Activated CD4-positive, alpha-beta T cell treated with anti-CD3 and anti-CD28 coated beads for 36 hours (primary cell): ENCODE data around the gene CCL15. TPM values are rescaled to one million over a fixed set of nuclear protein-coding genes. Genes with fewer than 3 reads are reported as not detected.

Source experiments
- ATAC-seq: fragments of 200-7000 bp; cut with Tn5 transposase; one replicate; pipeline ENCODE4 v1.10.0; 2021; ENCODE audit warnings: mild to moderate bottlenecking, moderate library complexity
- CTCF ChIA-PET: fragments of 350-600 bp; sonication (Branson Sonifier 250); formaldehyde crosslinking; loops from one replicate; lab custom pipeline; 2021; ENCODE audit warnings: antibody characterized with exemption; lab: Charles Lee
- POLR2A ChIA-PET: fragments of 350-600 bp; sonication (Branson Sonifier 250); formaldehyde crosslinking; loops from one replicate; lab custom pipeline; 2021; ENCODE audit warnings: antibody characterized with exemption, inconsistent platforms; lab: Charles Lee
- DNase-seq: peaks from one replicate; pipeline ENCODE4 v3.0.0-alpha.2; 2020
- H3K27ac Mint-ChIP-seq: one replicate; pipeline ENCODE4 v1.8.0; 2021; ENCODE audit warnings: mixed read lengths
- H3K27me3 Mint-ChIP-seq: one replicate; pipeline ENCODE4 v1.8.0; 2021; ENCODE audit warnings: mixed read lengths
- H3K36me3 Mint-ChIP-seq: one replicate; pipeline ENCODE4 v1.8.0; 2021; ENCODE audit warnings: low read depth, mixed read lengths
- H3K4me1 Mint-ChIP-seq: one replicate; pipeline ENCODE4 v1.8.0; 2021; ENCODE audit warnings: mixed read lengths
- H3K4me3 Mint-ChIP-seq: one replicate; pipeline ENCODE4 v1.8.0; 2021; ENCODE audit warnings: mild to moderate bottlenecking, moderate library complexity, mixed read lengths
- H3K9me3 Mint-ChIP-seq: one replicate; pipeline ENCODE4 v1.8.0; 2021; ENCODE audit warnings: low read depth, mixed read lengths
- intact Hi-C, 2 experiments: fragments of 100-400 bp; cut with DNase I in 1 of 2; cut with micrococcal nuclease in 1 of 2; formaldehyde crosslinking; loops; one replicate each; pipeline versions ENCODE4 v1.14.2 to v1.15.1; 2022 to 2024; cut with DNase I, micrococcal nuclease
- total RNA-seq, 2 experiments: library from RNA; stranded (reverse); gene quantifications; one replicate each; pipeline ENCODE4 v1.2.3, GENCODE V29; 2021

Gene CCL15
- not detected for total RNA-seq

- H3K4me3 Mint-ChIP-seq: no peak within 1 kb of the TSS
- H3K9me3 Mint-ChIP-seq: no peaks in the 10 kb centered on the region
- H3K36me3 Mint-ChIP-seq: no peaks in the 10 kb centered on the region
- DNase-seq (no peak), ATAC-seq (no peak)
- POLR2A ChIA-PET: no interaction called here
- peaks cover 2% of the 10 kb centered on the region for H3K27me3 Mint-ChIP-seq
- intact Hi-C loops: no loop called here
- H3K27ac Mint-ChIP-seq: no peak within 1 kb of the TSS
- CTCF ChIA-PET: no interaction called here
- peaks cover 3% of the 10 kb centered on the region for H3K4me1 Mint-ChIP-seq
Measured at GRCh38 chr17:36001110-36001771, at the start of gene CCL15. TSS of gene CCL15 (minus strand) at chr17:36001553. CDS start at chr17:36001492, 61 bp downstream.

- ChIA-PET POLR2A (no interaction called here), CTCF (interaction anchor here (1.5 kb wide), 1 partner anchor 23 kb away, joined by 5 read pairs; no protein-coding TSS in a partner anchor)
- no peak for DNase-seq
Measured at GRCh38 chr17:36049643-36050042, 48.3 kb upstream of the CCL15 start.

GRCh38 chr17:36048066-36048465 is 46.7 kb upstream of the CCL15 start:
- no peak overlapping the region for H3K4me3 Mint-ChIP-seq
- peaks cover 5% of the 10 kb centered on the region for H3K36me3 Mint-ChIP-seq
- DNase-seq (no peak), ATAC-seq (no peak)
- ChIA-PET CTCF (interaction anchor here (1.5 kb wide), 1 partner anchor 24 kb away, joined by 5 read pairs; no protein-coding TSS in a partner anchor), POLR2A (no interaction called here)
- no peak overlapping the region for H3K27ac Mint-ChIP-seq
- H3K9me3 Mint-ChIP-seq: peaks cover 18% of the 10 kb centered on the region
- intact Hi-C loops: no loop called here
- no peaks in the 10 kb centered on the region for H3K4me1 Mint-ChIP-seq
- peaks cover 36% of the 10 kb centered on the region for H3K27me3 Mint-ChIP-seq

More at GRCh38 chr17:36049643-36050042, 48.3 kb upstream of the CCL15 start:
- intact Hi-C loops: no loop called here
- Mint-ChIP-seq H3K27ac (no peak overlapping the region), H3K9me3 (peaks cover 18% of the 10 kb centered on the region), H3K36me3 (peaks cover 5% of the 10 kb centered on the region), H3K4me3 (no peak overlapping the region), H3K4me1 (no peaks in the 10 kb centered on the region), H3K27me3 (peaks cover 33% of the 10 kb centered on the region)
- ATAC-seq: no peak

- ChIA-PET CTCF (interaction anchor here (0.9 kb wide), 1 partner anchor 37 kb away, joined by 3 read pairs; no protein-coding TSS in a partner anchor), POLR2A (no interaction called here)
- Mint-ChIP-seq H3K9me3 (no peaks in the 10 kb centered on the region), H3K4me1 (peaks cover 2% of the 10 kb centered on the region), H3K36me3 (no peaks in the 10 kb centered on the region), H3K27me3 (peaks cover 22% of the 10 kb centered on the region), H3K27ac (no peak overlapping the region), H3K4me3 (no peak overlapping the region)
- intact Hi-C loops: no loop called here
- DNase-seq (no peak), ATAC-seq (no peak)
Measured at GRCh38 chr17:36036235-36036634, 34.9 kb upstream of the CCL15 start.

- no peak overlapping the region for H3K4me3 Mint-ChIP-seq
- no peak for DNase-seq
- ChIA-PET POLR2A (no interaction called here), CTCF (no interaction called here)
- H3K4me1 Mint-ChIP-seq: no peaks in the 10 kb centered on the region
- intact Hi-C loops: no loop called here
- no peak overlapping the region for H3K27ac Mint-ChIP-seq
- peaks cover 24% of the 10 kb centered on the region for H3K27me3 Mint-ChIP-seq
- ATAC-seq: no peak
- H3K36me3 Mint-ChIP-seq: no peaks in the 10 kb centered on the region
- H3K9me3 Mint-ChIP-seq: no peaks in the 10 kb centered on the region
Measured at GRCh38 chr17:36034127-36034526, 32.8 kb upstream of the CCL15 start.

- intact Hi-C loops: no loop called here
- H3K4me3 Mint-ChIP-seq: no peak overlapping the region
- peaks cover 29% of the 10 kb centered on the region for H3K27me3 Mint-ChIP-seq
Measured at GRCh38 chr17:36030956-36031355, 29.6 kb upstream of the CCL15 start.

GRCh38 chr17:36027761-36028160 is 26.4 kb upstream of the CCL15 start:
- POLR2A ChIA-PET: no interaction called here
- H3K9me3 Mint-ChIP-seq: no peaks in the 10 kb centered on the region
- no peak overlapping the region for H3K27ac Mint-ChIP-seq
- no peaks in the 10 kb centered on the region for H3K4me1 Mint-ChIP-seq
- no peak for DNase-seq
- H3K4me3 Mint-ChIP-seq: no peak overlapping the region
- intact Hi-C loops: no loop called here
- H3K36me3 Mint-ChIP-seq: no peaks in the 10 kb centered on the region
- peaks cover 30% of the 10 kb centered on the region for H3K27me3 Mint-ChIP-seq
- CTCF ChIA-PET: interaction anchor here (0.6 to 2.2 kb wide), 3 partner anchors 12 to 45 kb away, joined by 3 to 6 read pairs (median 3); no protein-coding TSS in a partner anchor
- no peak for ATAC-seq

More at GRCh38 chr17:36030956-36031355, 29.6 kb upstream of the CCL15 start:
- H3K27ac Mint-ChIP-seq: no peak overlapping the region
- H3K36me3 Mint-ChIP-seq: no peaks in the 10 kb centered on the region
- CTCF ChIA-PET: no interaction called here
- H3K9me3 Mint-ChIP-seq: no peaks in the 10 kb centered on the region
- ATAC-seq: no peak
- no peak for DNase-seq
- POLR2A ChIA-PET: no interaction called here
- H3K4me1 Mint-ChIP-seq: no peaks in the 10 kb centered on the region

- H3K4me3 Mint-ChIP-seq: no peak overlapping the region
- no peaks in the 10 kb centered on the region for H3K4me1 Mint-ChIP-seq
- ChIA-PET POLR2A (no interaction called here), CTCF (no interaction called here)
- H3K27me3 Mint-ChIP-seq: peaks cover 34% of the 10 kb centered on the region
- H3K36me3 Mint-ChIP-seq: no peaks in the 10 kb centered on the region
- no peak for DNase-seq
- H3K9me3 Mint-ChIP-seq: no peaks in the 10 kb centered on the region
- ATAC-seq: no peak
- no peak overlapping the region for H3K27ac Mint-ChIP-seq
- intact Hi-C loops: no loop called here
Measured at GRCh38 chr17:36024106-36024869, 22.9 kb upstream of the CCL15 start.

- ChIA-PET CTCF (no interaction called here), POLR2A (no interaction called here)
- intact Hi-C loops: no loop called here
- Mint-ChIP-seq H3K27ac (no peak overlapping the region), H3K4me1 (no peaks in the 10 kb centered on the region), H3K27me3 (peaks cover 30% of the 10 kb centered on the region), H3K4me3 (no peak overlapping the region), H3K9me3 (no peaks in the 10 kb centered on the region), H3K36me3 (no peaks in the 10 kb centered on the region)
- DNase-seq (no peak), ATAC-seq (no peak)
Measured at GRCh38 chr17:36019423-36019822, 18.1 kb upstream of the CCL15 start.

GRCh38 chr17:36017799-36018198 is 16.4 kb upstream of the CCL15 start, which contains the start of gene CCL23:
TSS of gene CCL23 (minus strand) at chr17:36017972. CDS start at chr17:36017897, 75 bp downstream.
- no peaks in the 10 kb centered on the region for H3K4me1 Mint-ChIP-seq
- no peak for ATAC-seq
- ChIA-PET POLR2A (no interaction called here), CTCF (interaction anchor here (0.7 to 1.6 kb wide), 2 partner anchors 49 to 131 kb away, joined by 3 to 5 read pairs; no protein-coding TSS in a partner anchor)
- no peak within 1 kb of the TSS for H3K27ac Mint-ChIP-seq
- intact Hi-C loops: no loop called here
- no peak for DNase-seq
- peaks cover 24% of the 10 kb centered on the region for H3K27me3 Mint-ChIP-seq
- no peaks in the 10 kb centered on the region for H3K9me3 Mint-ChIP-seq
- H3K4me3 Mint-ChIP-seq: no peak within 1 kb of the TSS
- no peaks in the 10 kb centered on the region for H3K36me3 Mint-ChIP-seq

GRCh38 chr17:36016555-36016954 is 15.2 kb upstream of the CCL15 start:
- Mint-ChIP-seq H3K4me1 (no peaks in the 10 kb centered on the region), H3K4me3 (no peak overlapping the region), H3K27me3 (peaks cover 19% of the 10 kb centered on the region), H3K27ac (no peak overlapping the region), H3K36me3 (no peaks in the 10 kb centered on the region), H3K9me3 (no peaks in the 10 kb centered on the region)
- intact Hi-C loops: no loop called here
- ChIA-PET CTCF (no interaction called here), POLR2A (no interaction called here)
- ATAC-seq: no peak
- no peak for DNase-seq
